PFSK-1 (cell line): ENCODE data around the gene SLC2A6.

Experiments
- POLR2AphosphoS5 ChIP-seq: IDR thresholded peaks from 2 replicates; pipeline ENCODE4 v1.6.1; 2012; ENCODE audit warnings: low read depth, mild to moderate bottlenecking, control low read depth, low read length, moderate library complexity
- SIN3A ChIP-seq: IDR thresholded peaks from 2 replicates; pipeline ENCODE4 v1.6.1; 2012; ENCODE audit warnings: mild to moderate bottlenecking, low read length, moderate library complexity, borderline replicate concordance; ENCODE audit not compliant: insufficient read depth
- TAF1 ChIP-seq: IDR thresholded peaks from 2 replicates; pipeline ENCODE4 v1.6.1; 2012; ENCODE audit warnings: low read length, control low read depth, borderline replicate concordance; ENCODE audit not compliant: insufficient read depth
- TF ChIP-seq, protein P1 (sequence below), 2 experiments: IDR thresholded peaks; 2 replicates each; pipeline versions ENCODE4 v1.6.1 to v1.8.0; 2011 to 2012; ENCODE audit warnings: low read depth in 2 of 2, low read length in 2 of 2, control low read depth in 1 of 2, inconsistent platforms in 1 of 2, mild to moderate bottlenecking in 1 of 2, moderate library complexity in 1 of 2; ENCODE audit not compliant: insufficient read depth in 1 of 2

DNA sequence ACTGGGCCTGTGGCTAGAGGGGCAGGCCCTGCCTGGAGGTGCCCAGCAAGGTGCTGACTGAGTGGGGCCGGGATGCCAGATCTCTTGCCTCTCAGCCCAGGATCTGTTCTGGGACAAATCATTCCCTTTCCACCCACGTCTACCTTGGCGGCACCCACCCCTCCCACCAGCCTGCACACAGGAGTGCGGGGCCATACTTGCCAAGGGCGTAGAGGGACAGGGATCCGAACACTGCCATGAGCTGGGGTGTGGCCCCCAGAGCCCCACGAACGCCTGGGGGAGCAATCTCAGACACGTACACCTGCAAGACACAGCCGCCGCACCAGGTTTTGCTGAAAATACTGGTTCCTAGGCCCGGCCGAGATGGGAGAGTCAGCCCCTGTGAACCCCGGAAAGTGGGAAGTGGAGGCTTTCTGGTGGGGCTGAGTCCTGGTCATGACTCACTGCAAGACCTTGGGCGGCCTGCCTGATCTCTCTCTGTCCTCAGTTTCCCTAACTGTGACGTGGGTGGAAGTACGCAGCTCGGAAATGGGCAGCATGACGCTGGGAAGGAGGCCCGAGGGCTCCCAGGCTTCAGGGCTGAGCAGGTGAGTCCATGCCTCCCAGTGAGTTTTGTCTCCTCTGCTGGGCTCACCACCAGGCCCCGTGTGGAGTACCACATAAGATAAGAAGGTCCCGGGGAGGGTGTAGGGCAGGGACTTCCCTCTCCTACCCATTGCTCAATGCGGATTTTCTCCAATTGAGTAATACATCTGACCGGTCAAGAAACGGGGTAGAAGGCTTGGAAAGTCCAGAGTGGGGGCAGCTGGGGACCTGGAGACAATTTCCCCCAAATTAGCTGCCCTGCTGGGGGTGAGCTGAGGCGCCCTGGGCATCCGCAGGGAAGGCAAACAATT lies 2.6 kb downstream of the SLC2A6 start:
- TF ChIP-seq, protein P1, sequence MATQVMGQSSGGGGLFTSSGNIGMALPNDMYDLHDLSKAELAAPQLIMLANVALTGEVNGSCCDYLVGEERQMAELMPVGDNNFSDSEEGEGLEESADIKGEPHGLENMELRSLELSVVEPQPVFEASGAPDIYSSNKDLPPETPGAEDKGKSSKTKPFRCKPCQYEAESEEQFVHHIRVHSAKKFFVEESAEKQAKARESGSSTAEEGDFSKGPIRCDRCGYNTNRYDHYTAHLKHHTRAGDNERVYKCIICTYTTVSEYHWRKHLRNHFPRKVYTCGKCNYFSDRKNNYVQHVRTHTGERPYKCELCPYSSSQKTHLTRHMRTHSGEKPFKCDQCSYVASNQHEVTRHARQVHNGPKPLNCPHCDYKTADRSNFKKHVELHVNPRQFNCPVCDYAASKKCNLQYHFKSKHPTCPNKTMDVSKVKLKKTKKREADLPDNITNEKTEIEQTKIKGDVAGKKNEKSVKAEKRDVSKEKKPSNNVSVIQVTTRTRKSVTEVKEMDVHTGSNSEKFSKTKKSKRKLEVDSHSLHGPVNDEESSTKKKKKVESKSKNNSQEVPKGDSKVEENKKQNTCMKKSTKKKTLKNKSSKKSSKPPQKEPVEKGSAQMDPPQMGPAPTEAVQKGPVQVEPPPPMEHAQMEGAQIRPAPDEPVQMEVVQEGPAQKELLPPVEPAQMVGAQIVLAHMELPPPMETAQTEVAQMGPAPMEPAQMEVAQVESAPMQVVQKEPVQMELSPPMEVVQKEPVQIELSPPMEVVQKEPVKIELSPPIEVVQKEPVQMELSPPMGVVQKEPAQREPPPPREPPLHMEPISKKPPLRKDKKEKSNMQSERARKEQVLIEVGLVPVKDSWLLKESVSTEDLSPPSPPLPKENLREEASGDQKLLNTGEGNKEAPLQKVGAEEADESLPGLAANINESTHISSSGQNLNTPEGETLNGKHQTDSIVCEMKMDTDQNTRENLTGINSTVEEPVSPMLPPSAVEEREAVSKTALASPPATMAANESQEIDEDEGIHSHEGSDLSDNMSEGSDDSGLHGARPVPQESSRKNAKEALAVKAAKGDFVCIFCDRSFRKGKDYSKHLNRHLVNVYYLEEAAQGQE (IDR thresholded peaks at IDR 0.05; ENCODE audit: insufficient read depth in 1 of 2, low read depth in 2 of 2, low read length in 2 of 2), result no peak
- TF ChIP-seq POLR2AphosphoS5 (no peak), SIN3A (no peak), TAF1 (no peak)
